Measurements from ENCODE around the gene PNMA3.

GRCh38 chrX:153049093-153049492 is 7.2 kb upstream of the PNMA3 start:
- TF ChIP-seq ELK1 (IDR thresholded peaks at IDR 0.05; ENCODE audit: borderline replicate concordance, low read depth, low read length) (no peak), CTCF (conservative IDR thresholded peaks at IDR 0.05; ENCODE audit: low read depth, low read length) (no peak), POLR2A (IDR thresholded peaks at IDR 0.05; ENCODE audit: low read depth, low read length) (no peak), CEBPB (IDR thresholded peaks at IDR 0.05; ENCODE audit: low read depth, low read length) (no peak), USF2 (IDR thresholded peaks at IDR 0.05; ENCODE audit: low read depth, low read length) (no peak), SMC3 (IDR thresholded peaks at IDR 0.05; ENCODE audit: low read depth, low read length) (no peak), RAD21 (IDR thresholded peaks at IDR 0.05; ENCODE audit: low read length) (no peak), FOS (IDR thresholded peaks at IDR 0.05; ENCODE audit: low read depth, low read length) (no peak)
